GM23338 (cell line): ENCODE results near the gene RPL10. TPM values are rescaled to one million over a fixed set of nuclear protein-coding genes. Genes with fewer than 3 reads are reported as not detected.

Source experiments
- ATAC-seq: fragments of 200-7000 bp; cut with Tn5 transposase; 3 replicates; pipeline ENCODE4 v1.9.1; 2020
- DNase-seq: peaks from one replicate; pipeline ENCODE4 v3.0.0-alpha.2; 2015; ENCODE audit warnings: low spot score
- H2AFZ ChIP-seq: fragments of 200-600 bp; sonication (generic); 2 replicates; pipeline ENCODE4 v1.8.0; 2016; ENCODE audit warnings: antibody characterized with exemption, mild to moderate bottlenecking, moderate library complexity
- H3F3A ChIP-seq: fragments of 200-600 bp; sonication (generic); replicated peaks from 2 replicates; pipeline ENCODE4 v1.8.0; 2017; ENCODE audit warnings: antibody characterized with exemption, mixed run types, low read depth
- H3K27ac ChIP-seq: fragments of 200-600 bp; sonication (generic); 2 replicates; pipeline ENCODE4 v1.6.1; 2016; ENCODE audit warnings: low read depth
- H3K27me3 ChIP-seq: fragments of 200-600 bp; sonication (generic); 2 replicates; pipeline ENCODE4 v1.8.0; 2016; ENCODE audit warnings: mild to moderate bottlenecking, mixed run types, moderate library complexity; ENCODE audit not compliant: insufficient read depth
- H3K36me3 ChIP-seq: fragments of 200-600 bp; sonication (generic); 2 replicates; pipeline ENCODE4 v1.8.0; 2016; ENCODE audit warnings: mild to moderate bottlenecking; ENCODE audit not compliant: insufficient read depth
- H3K4me1 ChIP-seq: fragments of 200-600 bp; sonication (generic); 2 replicates; pipeline ENCODE4 v1.8.0; 2016; ENCODE audit warnings: mild to moderate bottlenecking, moderate library complexity; ENCODE audit not compliant: insufficient read depth
- H3K4me2 ChIP-seq: fragments of 200-600 bp; sonication (generic); 2 replicates; pipeline ENCODE4 v1.7.1; 2017; ENCODE audit warnings: mixed run types
- H3K4me3 ChIP-seq: fragments of 200-600 bp; sonication (generic); 2 replicates; pipeline ENCODE4 v1.6.1; 2016; ENCODE audit warnings: mixed run types
- H3K79me2 ChIP-seq: fragments of 200-600 bp; sonication (generic); replicated peaks from 2 replicates; pipeline ENCODE4 v1.8.0; 2017; ENCODE audit warnings: mild to moderate bottlenecking; ENCODE audit not compliant: insufficient read depth
- H3K9me2 ChIP-seq: fragments of 200-600 bp; sonication (generic); 2 replicates; pipeline ENCODE4 v1.8.0; 2017; ENCODE audit not compliant: insufficient read depth
- H4K20me1 ChIP-seq: fragments of 200-600 bp; sonication (generic); replicated peaks from 2 replicates; pipeline ENCODE4 v1.8.0; 2017; ENCODE audit warnings: mild to moderate bottlenecking; ENCODE audit not compliant: insufficient read depth
- H3K27ac Mint-ChIP-seq: 2 replicates; pipeline ENCODE4 v1.8.0; 2020; ENCODE audit warnings: inconsistent platforms, mild to moderate bottlenecking, moderate library complexity, mixed read lengths
- H3K27me3 Mint-ChIP-seq: 3 replicates; pipeline ENCODE4 v1.8.0; 2022; ENCODE audit warnings: low read depth, mild to moderate bottlenecking, moderate library complexity, mixed read lengths, inconsistent platforms; ENCODE audit not compliant: insufficient read depth, poor library complexity
- H3K36me3 Mint-ChIP-seq: 3 replicates; pipeline ENCODE4 v1.8.0; 2021; ENCODE audit warnings: low read depth, mild to moderate bottlenecking, inconsistent platforms, moderate library complexity, mixed read lengths
- H3K4me1 Mint-ChIP-seq: 3 replicates; pipeline ENCODE4 v1.8.0; 2020; ENCODE audit warnings: mild to moderate bottlenecking, inconsistent platforms, mixed read lengths
- H3K4me3 Mint-ChIP-seq: 3 replicates; pipeline ENCODE4 v1.8.0; 2021; ENCODE audit warnings: moderate library complexity, mild to moderate bottlenecking, inconsistent platforms, mixed read lengths
- H3K9me3 Mint-ChIP-seq: 3 replicates; pipeline ENCODE4 v1.8.0; 2020; ENCODE audit warnings: moderate library complexity, mild to moderate bottlenecking, inconsistent platforms, mixed read lengths
- CREB1 ChIP-seq: fragments of 250-450 bp; sonication (Bioruptor Pico); IDR thresholded peaks from 2 replicates; pipeline ENCODE4 v1.5.0; 2020; ENCODE audit warnings: low read depth, mild to moderate bottlenecking, moderate library complexity
- ETS1 ChIP-seq: IDR thresholded peaks from 2 replicates; pipeline ENCODE4 v1.6.1; 2016; ENCODE audit warnings: antibody characterized with exemption
- EZH2 ChIP-seq: fragments of 200-600 bp; sonication (generic); IDR thresholded peaks from one replicate; pipeline ENCODE4 v1.8.0; 2017; ENCODE audit warnings: antibody characterized with exemption, mild to moderate bottlenecking, low read depth; ENCODE audit not compliant: unreplicated experiment
- EZH2phosphoT487 ChIP-seq: fragments of 200-600 bp; sonication (generic); IDR thresholded peaks from one replicate; pipeline ENCODE4 v1.8.1; 2018; ENCODE audit warnings: antibody characterized with exemption; ENCODE audit not compliant: unreplicated experiment
- POLR2AphosphoS5 ChIP-seq: IDR thresholded peaks from 2 replicates; pipeline ENCODE4 v1.6.1; 2016; ENCODE audit warnings: antibody characterized with exemption, low read depth
- STAT1 ChIP-seq: IDR thresholded peaks from one replicate; pipeline ENCODE4 v1.6.1; 2016; ENCODE audit warnings: antibody characterized with exemption; ENCODE audit not compliant: unreplicated experiment
- ZNF114 ChIP-seq: fragments of 250-450 bp; sonication (Bioruptor Pico); IDR thresholded peaks from 2 replicates; pipeline ENCODE4 v1.5.0; 2020; ENCODE audit warnings: mild to moderate bottlenecking, moderate library complexity
- ZNF331 ChIP-seq: fragments of 250-450 bp; sonication (Bioruptor Pico); IDR thresholded peaks from 2 replicates; pipeline ENCODE4 v1.5.0; 2020; ENCODE audit warnings: low read depth, mild to moderate bottlenecking, moderate library complexity
- polyA plus RNA-seq: library from polyadenylated mRNA; unstranded; fragments of >200 nt; fragmentation: Nextera tagmentation; extraction: Ambion mirVana; gene quantifications from 2 replicates; pipeline ENCODE4 v1.2.1, GENCODE V29; 2016
- total RNA-seq: library from RNA; depleted of rRNA; stranded (reverse); fragments of >200 nt; shearing (Covaris generic); gene quantifications from 2 replicates; pipeline ENCODE4 v1.2.3, GENCODE V29; 2014
- TF ChIP-seq, protein P1 (sequence below): IDR thresholded peaks from one replicate; pipeline ENCODE4 v1.6.1; 2018; ENCODE audit warnings: antibody characterized with exemption; ENCODE audit not compliant: unreplicated experiment

Gene RPL10
- total and polyA plus RNA-seq, 2 experiments from 2014 or later = 1,696 to 4,929 TPM

DNA sequence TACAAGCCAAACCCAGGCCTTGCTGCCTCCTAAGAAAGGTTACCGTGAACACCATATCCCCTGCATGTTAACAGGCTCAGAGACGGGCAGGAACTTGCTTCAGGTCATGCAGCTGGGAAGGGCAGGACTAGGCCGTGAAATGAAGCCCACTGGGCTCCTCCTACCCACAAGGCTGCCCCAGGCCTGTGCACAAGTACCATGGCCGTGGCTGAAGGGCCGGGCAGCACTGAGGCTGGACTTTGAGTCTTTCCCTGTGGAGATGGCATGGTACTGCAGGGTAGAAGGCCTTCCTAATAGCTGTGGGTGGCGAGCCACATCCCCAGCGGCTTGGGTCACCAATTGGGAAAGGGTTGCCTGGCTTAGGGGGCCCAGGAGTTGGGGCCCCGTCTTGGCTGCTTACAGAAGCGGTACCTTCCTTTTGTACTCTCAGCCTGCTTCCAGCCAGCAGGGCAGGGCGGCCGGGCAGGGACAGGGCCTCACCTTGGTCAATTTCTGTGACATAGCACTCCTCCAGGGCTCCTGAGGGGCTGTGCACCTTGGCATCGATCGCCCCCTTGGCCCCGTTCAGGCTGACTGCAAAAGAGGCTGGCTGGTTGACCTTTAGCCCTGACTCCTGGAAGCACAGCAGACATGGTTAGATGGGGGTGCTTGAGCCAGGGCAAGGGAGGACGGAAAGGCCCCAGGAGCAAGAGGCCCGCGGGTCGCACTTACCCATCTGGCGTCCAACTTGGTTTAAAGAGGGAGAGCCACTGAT, 47.6 kb upstream of the RPL10 start:
- H3K36me3 ChIP-seq = peaks cover 14% of the 10 kb centered on the region
- no peaks in the 10 kb centered on the region for H3K27me3 ChIP-seq
- no peak overlapping the region for H2AFZ ChIP-seq
- H3F3A ChIP-seq = peaks cover 10% of the 10 kb centered on the region
- H3K4me3 ChIP-seq = no peak overlapping the region
- H4K20me1 ChIP-seq = no peaks in the 10 kb centered on the region
- Mint-ChIP-seq H3K4me3 (no peak overlapping the region), H3K4me1 (peaks cover 5% of the 10 kb centered on the region; the same call in 2 of the 3 replicates), H3K27me3 (peaks cover 8% of the 10 kb centered on the region), H3K27ac (no peak overlapping the region), H3K9me3 (no peaks in the 10 kb centered on the region), H3K36me3 (peaks cover 59% of the 10 kb centered on the region)
- H3K4me2 ChIP-seq = no peak overlapping the region
- H3K9me2 ChIP-seq = no peaks in the 10 kb centered on the region
- ATAC-seq (no peak), DNase-seq (no peak)
- H3K4me1 ChIP-seq = no peaks in the 10 kb centered on the region
- no peaks in the 10 kb centered on the region for H3K79me2 ChIP-seq
- no peak for TF ChIP-seq ETS1
- TF ChIP-seq ZNF331 (CRISPR knock-in tag) = no peak
- TF ChIP-seq EZH2phosphoT487 = no peak
- TF ChIP-seq EZH2 = no peak
- no peak for TF ChIP-seq CREB1 (CRISPR knock-in tag)
- TF ChIP-seq, protein P1, sequence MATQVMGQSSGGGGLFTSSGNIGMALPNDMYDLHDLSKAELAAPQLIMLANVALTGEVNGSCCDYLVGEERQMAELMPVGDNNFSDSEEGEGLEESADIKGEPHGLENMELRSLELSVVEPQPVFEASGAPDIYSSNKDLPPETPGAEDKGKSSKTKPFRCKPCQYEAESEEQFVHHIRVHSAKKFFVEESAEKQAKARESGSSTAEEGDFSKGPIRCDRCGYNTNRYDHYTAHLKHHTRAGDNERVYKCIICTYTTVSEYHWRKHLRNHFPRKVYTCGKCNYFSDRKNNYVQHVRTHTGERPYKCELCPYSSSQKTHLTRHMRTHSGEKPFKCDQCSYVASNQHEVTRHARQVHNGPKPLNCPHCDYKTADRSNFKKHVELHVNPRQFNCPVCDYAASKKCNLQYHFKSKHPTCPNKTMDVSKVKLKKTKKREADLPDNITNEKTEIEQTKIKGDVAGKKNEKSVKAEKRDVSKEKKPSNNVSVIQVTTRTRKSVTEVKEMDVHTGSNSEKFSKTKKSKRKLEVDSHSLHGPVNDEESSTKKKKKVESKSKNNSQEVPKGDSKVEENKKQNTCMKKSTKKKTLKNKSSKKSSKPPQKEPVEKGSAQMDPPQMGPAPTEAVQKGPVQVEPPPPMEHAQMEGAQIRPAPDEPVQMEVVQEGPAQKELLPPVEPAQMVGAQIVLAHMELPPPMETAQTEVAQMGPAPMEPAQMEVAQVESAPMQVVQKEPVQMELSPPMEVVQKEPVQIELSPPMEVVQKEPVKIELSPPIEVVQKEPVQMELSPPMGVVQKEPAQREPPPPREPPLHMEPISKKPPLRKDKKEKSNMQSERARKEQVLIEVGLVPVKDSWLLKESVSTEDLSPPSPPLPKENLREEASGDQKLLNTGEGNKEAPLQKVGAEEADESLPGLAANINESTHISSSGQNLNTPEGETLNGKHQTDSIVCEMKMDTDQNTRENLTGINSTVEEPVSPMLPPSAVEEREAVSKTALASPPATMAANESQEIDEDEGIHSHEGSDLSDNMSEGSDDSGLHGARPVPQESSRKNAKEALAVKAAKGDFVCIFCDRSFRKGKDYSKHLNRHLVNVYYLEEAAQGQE = no peak
- TF ChIP-seq STAT1 = no peak
- TF ChIP-seq POLR2AphosphoS5 = no peak
- no peak for TF ChIP-seq ZNF114
- H3K27ac ChIP-seq = no peak overlapping the region

DNA sequence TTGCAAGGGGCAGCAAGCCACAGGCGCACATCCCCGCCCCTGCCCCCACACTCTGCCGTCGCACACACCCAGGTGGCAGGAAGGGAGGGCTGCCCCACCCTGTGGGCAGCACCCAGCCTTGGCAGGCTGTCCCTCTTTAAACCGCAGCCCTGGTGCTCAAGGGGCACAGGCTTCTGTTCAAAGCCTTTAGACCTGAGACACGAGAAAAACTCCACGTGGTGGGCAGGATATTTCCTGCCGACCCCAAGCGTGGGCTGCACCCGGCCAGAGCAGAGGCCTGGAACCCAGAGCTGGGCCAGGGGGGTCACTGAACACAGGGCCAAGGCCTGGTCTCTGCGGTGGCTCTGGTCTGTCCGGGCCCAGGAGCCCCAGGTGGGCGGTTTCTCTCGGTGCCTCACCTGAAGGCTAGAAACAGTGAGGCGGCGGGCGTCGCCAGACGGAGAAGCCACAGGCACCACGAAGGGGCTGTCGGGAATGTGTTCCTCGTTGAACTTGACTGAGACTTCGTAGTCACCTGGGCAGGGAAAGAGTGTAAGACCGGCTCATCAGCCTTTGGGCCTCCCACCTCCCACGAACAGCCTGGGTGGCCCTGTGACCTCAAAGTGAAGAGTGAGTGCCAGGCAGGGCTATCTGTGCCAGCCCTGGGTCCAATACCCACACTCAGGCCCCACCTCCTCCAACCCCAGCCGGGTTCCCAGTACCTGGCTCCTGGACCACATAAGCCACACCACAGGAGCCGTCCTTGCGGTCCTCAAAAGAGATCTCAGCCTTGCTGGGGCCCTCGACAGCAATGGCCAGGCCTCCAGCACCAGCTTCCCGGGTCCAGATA, 46.8 kb upstream of the RPL10 start:
- H3K27me3 ChIP-seq = no peaks in the 10 kb centered on the region
- H3K27ac ChIP-seq = no peak overlapping the region
- no peak overlapping the region for H3K4me2 ChIP-seq
- H3K4me1 ChIP-seq = no peaks in the 10 kb centered on the region
- ATAC-seq (no peak), DNase-seq (no peak)
- H3K9me2 ChIP-seq = no peaks in the 10 kb centered on the region
- H4K20me1 ChIP-seq = no peaks in the 10 kb centered on the region
- peaks cover 14% of the 10 kb centered on the region for H3K36me3 ChIP-seq
- Mint-ChIP-seq H3K9me3 (no peaks in the 10 kb centered on the region; the same call in 2 of the 3 replicates), H3K4me3 (no peak overlapping the region), H3K4me1 (peaks cover 5% of the 10 kb centered on the region; the same call in 2 of the 3 replicates), H3K27me3 (peaks cover 8% of the 10 kb centered on the region), H3K27ac (no peak overlapping the region), H3K36me3 (peaks cover 65% of the 10 kb centered on the region)
- no peak overlapping the region for H2AFZ ChIP-seq
- H3K4me3 ChIP-seq = no peak overlapping the region
- no peaks in the 10 kb centered on the region for H3K79me2 ChIP-seq
- H3F3A ChIP-seq = peaks cover 10% of the 10 kb centered on the region
- TF ChIP-seq, protein P1 = no peak
